HG03064 (cell line): ENCODE measurements around the gene ZNF446.
"Not testable (repeated sequence)": the region's sequence is repeated elsewhere in the genome, so short reads cannot be mapped to it uniquely, and the experiment has no call there.

Experiments used
- ATAC-seq: cut with Tn5 transposase; IDR thresholded peaks from one replicate; pipeline ENCODE4 v1.9.1; 2021; ENCODE audit warnings: low read depth; ENCODE audit not compliant: unreplicated experiment

Gene ZNF446

GRCh38 chr19:58469241-58470013, 6.7 kb upstream of the ZNF446 start:
- no peak for ATAC-seq

GRCh38 chr19:58470837-58471543, 5.2 kb upstream of the ZNF446 start:
- not testable (repeated sequence) for ATAC-seq

- no peak for ATAC-seq
Observed at GRCh38 chr19:58471736-58472135, 4.4 kb upstream of the ZNF446 start.

GRCh38 chr19:58473775-58474174, 2.4 kb upstream of the ZNF446 start:
- no peak for ATAC-seq

GRCh38 chr19:58474291-58474996, 1.7 kb upstream of the ZNF446 start:
- no peak for ATAC-seq

GRCh38 chr19:58474997-58475713, 997 bp upstream of the ZNF446 start:
- ATAC-seq, result no peak

- no peak for ATAC-seq
Observed at GRCh38 chr19:58476498-58477015, 405 bp downstream of the ZNF446 start.

- ATAC-seq, result no peak
Observed at GRCh38 chr19:58477130-58477529, 978 bp downstream of the ZNF446 start.

GRCh38 chr19:58477871-58478270, 1.7 kb downstream of the ZNF446 start:
- no peak for ATAC-seq

- ATAC-seq, result no peak
Observed at GRCh38 chr19:58479303-58479702, 3.2 kb downstream of the ZNF446 start.

- no peak for ATAC-seq
Observed at GRCh38 chr19:58479736-58480480, 3.8 kb downstream of the ZNF446 start.

- no peak for ATAC-seq
Observed at GRCh38 chr19:58480481-58480830, 4.3 kb downstream of the ZNF446 start.

GRCh38 chr19:58480831-58481230, 4.7 kb downstream of the ZNF446 start:
- ATAC-seq, result no peak

- ATAC-seq, result no peak
Observed at GRCh38 chr19:58482372-58482771, 6.2 kb downstream of the ZNF446 start.

- no peak for ATAC-seq
Observed at GRCh38 chr19:58483776-58484175, 7.6 kb downstream of the ZNF446 start.

GRCh38 chr19:58484349-58484748, 8.2 kb downstream of the ZNF446 start:
- ATAC-seq, result not testable (repeated sequence)

- no peak for ATAC-seq
Observed at GRCh38 chr19:58491393-58491792, 15.2 kb downstream of the ZNF446 start.

- no peak for ATAC-seq
Observed at GRCh38 chr19:58492265-58492664, 16.1 kb downstream of the ZNF446 start.

- no peak for ATAC-seq
Observed at GRCh38 chr19:58497634-58498170, 21.6 kb downstream of the ZNF446 start.
